CD8-positive, alpha-beta memory T cell (primary cell): ENCODE data around the gene PDZD2. TPM values are rescaled to one million over a fixed set of nuclear protein-coding genes. Genes with fewer than 3 reads are reported as not detected.

ENCODE experiments used
- CTCF ChIA-PET: fragments of 350-600 bp; sonication (Branson Sonifier 250); formaldehyde crosslinking; loops from one replicate; lab custom pipeline; 2021; ENCODE audit warnings: antibody characterized with exemption; lab: Charles Lee
- POLR2A ChIA-PET: fragments of 350-600 bp; sonication (Branson Sonifier 250); formaldehyde crosslinking; loops from one replicate; lab custom pipeline; 2021; ENCODE audit warnings: antibody characterized with exemption; lab: Charles Lee
- DNase-seq, 5 donors: peaks; one replicate each; pipeline versions ENCODE4 v3.0.0 to v3.0.0-alpha.2; 2020 to 2022; ENCODE audit warnings: mixed read lengths in 1 of 5
- H3K27ac ChIP-seq: one replicate; pipeline ENCODE4 v1.7.0; 2013; ENCODE audit warnings: low read depth, mild to moderate bottlenecking, low read length, moderate library complexity
- H3K27me3 ChIP-seq: 2 replicates; pipeline ENCODE4 v1.7.0; 2013; ENCODE audit warnings: low read length, mild to moderate bottlenecking; ENCODE audit not compliant: insufficient read depth, poor library complexity, severe bottlenecking
- H3K36me3 ChIP-seq: 2 replicates; pipeline ENCODE4 v1.7.0; 2013; ENCODE audit warnings: mild to moderate bottlenecking, low read length, moderate library complexity; ENCODE audit not compliant: insufficient read depth
- H3K4me1 ChIP-seq: 2 replicates; pipeline ENCODE4 v1.7.0; 2013; ENCODE audit warnings: mild to moderate bottlenecking, low read length, moderate library complexity; ENCODE audit not compliant: insufficient read depth
- H3K4me3 ChIP-seq: 2 replicates; pipeline ENCODE4 v1.7.0; 2013; ENCODE audit warnings: mild to moderate bottlenecking, low read length
- H3K9me3 ChIP-seq: 2 replicates; pipeline ENCODE4 v1.7.0; 2013; ENCODE audit warnings: mild to moderate bottlenecking, low read length
- H3K27ac Mint-ChIP-seq, 8 donors: one replicate each; pipeline ENCODE4 v1.8.0; 2020 to 2021; ENCODE audit warnings: mixed read lengths in 8 of 8, mild to moderate bottlenecking in 6 of 8, inconsistent platforms in 3 of 8, moderate library complexity in 3 of 8
- H3K27me3 Mint-ChIP-seq, 2 donors: one replicate each; pipeline ENCODE4 v1.8.0; 2020 to 2021; ENCODE audit warnings: mixed read lengths in 2 of 2, mild to moderate bottlenecking in 1 of 2, moderate library complexity in 1 of 2
- H3K36me3 Mint-ChIP-seq, 3 donors: one replicate each; pipeline ENCODE4 v1.8.0; 2020 to 2021; ENCODE audit warnings: mixed read lengths in 3 of 3, inconsistent platforms in 1 of 3, mild to moderate bottlenecking in 1 of 3
- H3K4me1 Mint-ChIP-seq, 3 donors: one replicate each; pipeline ENCODE4 v1.8.0; 2020 to 2021; ENCODE audit warnings: mixed read lengths in 3 of 3, inconsistent platforms in 1 of 3, mild to moderate bottlenecking in 1 of 3
- H3K4me3 Mint-ChIP-seq, 7 donors: one replicate each; pipeline ENCODE4 v1.8.0; 2020 to 2021; ENCODE audit warnings: mixed read lengths in 7 of 7, mild to moderate bottlenecking in 6 of 7, moderate library complexity in 4 of 7, inconsistent platforms in 2 of 7
- H3K9me3 Mint-ChIP-seq, 5 donors: one replicate each; pipeline ENCODE4 v1.8.0; 2020 to 2022; ENCODE audit warnings: mixed read lengths in 5 of 5, mild to moderate bottlenecking in 3 of 5, moderate library complexity in 2 of 5, inconsistent platforms in 1 of 5
- polyA plus RNA-seq: library from polyadenylated mRNA; unstranded; fragments of 300-500 nt; fragmentation: Illumina TruSeq; gene quantifications from one replicate; pipeline ENCODE4 v1.2.3, GENCODE V29; 2021
- total RNA-seq, 2 experiments: library from RNA; stranded (reverse); gene quantifications; one replicate each; pipeline ENCODE4 v1.2.3, GENCODE V29; 2021

The PDZD2 gene
- total and polyA plus RNA-seq, 3 experiments from 2014 or later = 0.15 to 0.40 (median 0.27) TPM

DNA sequence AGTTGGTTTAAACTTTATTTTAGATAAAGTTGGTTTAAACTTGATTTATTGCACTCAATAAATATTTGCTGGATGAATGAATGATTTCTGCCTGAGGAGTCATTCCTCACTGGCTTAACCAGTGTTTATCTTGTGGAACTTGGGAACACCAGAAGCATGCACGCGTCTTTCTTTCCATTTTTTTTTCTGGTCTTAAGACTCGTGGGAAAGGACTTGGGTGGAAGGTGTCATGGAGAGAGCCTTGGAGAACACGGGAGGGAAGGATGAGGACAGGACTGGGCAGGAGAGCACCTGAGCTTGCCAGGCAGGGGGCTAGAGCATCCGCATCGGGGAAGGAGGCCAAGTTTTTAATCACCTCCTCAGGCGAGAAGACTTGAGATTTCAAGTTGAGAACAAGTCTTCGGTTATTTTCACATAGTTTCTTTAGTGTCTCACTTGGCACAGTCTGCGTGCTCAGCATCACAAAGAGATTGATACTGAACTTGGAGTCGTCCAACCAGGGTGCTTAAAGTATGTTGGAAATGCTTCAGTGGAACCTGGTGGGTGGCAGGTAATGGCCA, 144.2 kb downstream of the PDZD2 start:
- Histone ChIP-seq H3K9me3 (no peaks in the 10 kb centered on the region), H3K4me1 (no peaks in the 10 kb centered on the region), H3K27ac (no peak overlapping the region), H3K27me3 (no peaks in the 10 kb centered on the region), H3K4me3 (no peak overlapping the region), H3K36me3 (no peaks in the 10 kb centered on the region)
- Mint-ChIP-seq H3K4me1 (peaks cover 0 to 9% (median 0%) of the 10 kb centered on the region in 3 donors), H3K9me3 (peaks cover 0 to 5% (median 0%) of the 10 kb centered on the region in 5 donors), H3K27me3 (peaks cover 0 to 5% of the 10 kb centered on the region in 2 donors), H3K36me3 (no peaks in the 10 kb centered on the region), H3K27ac (no peak overlapping the region), H3K4me3 (no peak overlapping the region)
- POLR2A ChIA-PET = no interaction called here
- CTCF ChIA-PET = no interaction called here
- no peak for DNase-seq

DNA sequence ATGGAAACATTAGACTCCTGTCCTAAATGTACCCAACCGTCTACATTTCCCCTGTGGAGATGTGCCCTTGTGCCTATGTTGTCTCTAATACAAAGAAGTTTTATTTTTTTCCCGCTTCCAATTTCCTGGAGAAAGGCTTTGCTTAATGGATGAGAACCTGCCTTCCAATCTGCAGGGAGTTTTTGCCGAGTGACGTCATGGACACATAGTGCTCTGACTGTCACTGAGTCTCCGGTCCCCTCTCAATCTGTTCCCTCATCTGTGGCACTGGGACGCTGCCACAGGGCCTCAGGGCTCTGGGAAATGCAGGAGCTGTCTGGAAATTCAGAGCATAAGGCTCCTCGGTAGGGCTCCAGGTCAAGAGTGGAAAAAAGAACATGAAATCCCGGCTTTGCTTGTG, 144.8 kb downstream of the PDZD2 start:
- Histone ChIP-seq H3K9me3 (no peaks in the 10 kb centered on the region), H3K27me3 (no peaks in the 10 kb centered on the region), H3K4me1 (no peaks in the 10 kb centered on the region), H3K27ac (no peak overlapping the region), H3K4me3 (no peak overlapping the region), H3K36me3 (no peaks in the 10 kb centered on the region)
- no peaks in the 10 kb centered on the region for H3K36me3 Mint-ChIP-seq
- POLR2A ChIA-PET = no interaction called here
- peaks cover 0 to 9% (median 0%) of the 10 kb centered on the region in 3 donors for H3K4me1 Mint-ChIP-seq
- peaks cover 0 to 5% (median 0%) of the 10 kb centered on the region in 5 donors for H3K9me3 Mint-ChIP-seq
- CTCF ChIA-PET = no interaction called here
- peaks cover 0 to 5% of the 10 kb centered on the region in 2 donors for H3K27me3 Mint-ChIP-seq
- no peak for DNase-seq
- H3K4me3 Mint-ChIP-seq = no peak overlapping the region
- no peak overlapping the region for H3K27ac Mint-ChIP-seq

DNA sequence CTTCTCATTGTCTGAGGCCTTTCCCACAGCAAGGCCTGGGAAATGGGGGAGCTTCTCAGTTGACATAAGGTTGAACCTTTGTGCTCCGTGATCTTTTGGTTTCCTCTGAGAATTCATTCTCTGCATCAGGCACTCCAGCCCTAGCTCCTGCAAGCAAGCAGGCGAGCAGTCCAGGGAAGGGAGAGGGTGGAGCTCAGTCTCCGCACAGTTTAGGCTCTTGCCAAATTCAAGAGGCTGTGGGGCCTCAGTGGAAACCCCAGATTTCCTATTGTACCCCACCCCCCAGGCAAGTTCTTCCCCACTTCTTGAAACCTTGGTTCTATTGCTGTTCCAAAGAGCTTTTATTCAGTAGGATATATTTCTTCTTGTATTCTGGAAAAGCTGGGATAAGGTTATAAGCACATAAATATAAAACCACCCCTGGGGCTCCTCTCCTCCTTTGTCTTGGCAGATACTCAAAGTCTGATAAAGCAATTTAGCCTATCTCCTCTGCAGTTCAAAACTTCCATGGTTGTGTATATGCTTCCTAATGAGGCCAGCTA, 147.2 kb downstream of the PDZD2 start:
- H3K4me3 Mint-ChIP-seq = no peak overlapping the region
- no peaks in the 10 kb centered on the region for H3K36me3 Mint-ChIP-seq
- no peak overlapping the region for H3K4me3 ChIP-seq
- ChIA-PET CTCF (interaction anchor here (1.1 kb wide), 1 partner anchor 16 kb away, joined by 3 read pairs; no protein-coding TSS in a partner anchor), POLR2A (interaction anchor here (0.7 kb wide), 1 partner anchor 31 kb away, joined by 3 read pairs; no protein-coding TSS in a partner anchor)
- H3K27me3 ChIP-seq = no peaks in the 10 kb centered on the region
- no peaks in the 10 kb centered on the region for H3K9me3 ChIP-seq
- no peak overlapping the region for H3K27ac Mint-ChIP-seq
- H3K4me1 Mint-ChIP-seq = no peaks in the 10 kb centered on the region
- no peak overlapping the region for H3K27ac ChIP-seq
- no peaks in the 10 kb centered on the region for H3K4me1 ChIP-seq
- H3K9me3 Mint-ChIP-seq = peaks cover 0 to 3% (median 0%) of the 10 kb centered on the region in 5 donors
- H3K27me3 Mint-ChIP-seq = peaks cover 0 to 2% of the 10 kb centered on the region in 2 donors
- no peak for DNase-seq
- H3K36me3 ChIP-seq = no peaks in the 10 kb centered on the region

DNA sequence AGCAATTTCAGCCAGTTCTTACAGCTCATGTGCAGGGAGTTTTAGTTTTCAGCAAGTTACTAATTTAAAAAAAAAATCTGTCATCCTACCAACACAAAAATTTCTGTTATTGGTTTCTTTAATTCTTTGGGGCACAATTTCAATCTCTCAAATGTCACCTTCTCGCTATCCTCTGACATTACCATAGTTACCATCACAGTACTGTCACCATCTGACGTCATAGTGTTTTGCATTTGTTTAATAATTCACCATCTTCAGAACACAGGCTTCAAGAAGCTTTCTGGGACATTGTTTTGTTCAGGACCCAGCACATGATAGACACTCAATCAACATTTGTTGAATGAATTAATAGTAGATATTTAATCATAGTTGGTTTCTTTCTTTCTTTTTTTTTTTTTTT, 155.1 kb downstream of the PDZD2 start:
- no peak for DNase-seq
- no peaks in the 10 kb centered on the region for H3K4me1 ChIP-seq
- no peaks in the 10 kb centered on the region for H3K36me3 ChIP-seq
- H3K27ac ChIP-seq = no peak overlapping the region
- ChIA-PET POLR2A (no interaction called here), CTCF (no interaction called here)
- peaks cover 0 to 4% (median 0%) of the 10 kb centered on the region in 5 donors for H3K9me3 Mint-ChIP-seq
- H3K36me3 Mint-ChIP-seq = no peaks in the 10 kb centered on the region
- H3K4me3 ChIP-seq = no peak overlapping the region
- H3K27ac Mint-ChIP-seq = no peak overlapping the region
- no peaks in the 10 kb centered on the region for H3K27me3 ChIP-seq
- H3K4me3 Mint-ChIP-seq = no peak overlapping the region
- H3K9me3 ChIP-seq = no peaks in the 10 kb centered on the region
- H3K4me1 Mint-ChIP-seq = no peaks in the 10 kb centered on the region
- peaks cover 0 to 2% of the 10 kb centered on the region in 2 donors for H3K27me3 Mint-ChIP-seq

DNA sequence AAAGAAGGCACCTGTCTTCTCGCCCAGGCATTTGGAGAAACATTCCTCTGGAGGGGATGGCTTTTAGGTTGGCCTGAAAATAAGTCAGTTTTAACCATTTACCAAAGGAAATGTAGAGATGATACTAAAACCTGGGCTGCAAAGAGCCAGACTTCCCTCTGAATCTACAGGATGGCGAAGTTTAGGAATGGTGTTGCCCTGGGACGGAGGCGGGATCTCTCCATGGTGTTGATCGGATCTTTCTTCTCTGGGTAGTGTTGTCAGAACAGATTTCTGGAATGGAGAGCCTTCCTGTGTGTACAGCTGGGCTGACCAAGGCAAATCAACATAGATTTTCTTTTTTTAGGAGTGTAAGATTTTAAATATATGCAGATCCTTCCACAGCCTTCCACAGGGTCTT, 159.2 kb downstream of the PDZD2 start:
- no peaks in the 10 kb centered on the region for H3K4me1 Mint-ChIP-seq
- no peak overlapping the region for H3K27ac Mint-ChIP-seq
- ChIA-PET CTCF (no interaction called here), POLR2A (no interaction called here)
- H3K4me3 ChIP-seq = no peak overlapping the region
- H3K9me3 ChIP-seq = no peaks in the 10 kb centered on the region
- H3K27me3 Mint-ChIP-seq = peaks cover 15 to 17% of the 10 kb centered on the region in 2 donors
- peaks cover 0 to 2% (median 0%) of the 10 kb centered on the region in 5 donors for H3K9me3 Mint-ChIP-seq
- no peaks in the 10 kb centered on the region for H3K27me3 ChIP-seq
- no peaks in the 10 kb centered on the region for H3K36me3 Mint-ChIP-seq
- no peaks in the 10 kb centered on the region for H3K4me1 ChIP-seq
- no peak overlapping the region for H3K4me3 Mint-ChIP-seq
- H3K36me3 ChIP-seq = no peaks in the 10 kb centered on the region
- H3K27ac ChIP-seq = no peak overlapping the region
- DNase-seq = no peak

DNA sequence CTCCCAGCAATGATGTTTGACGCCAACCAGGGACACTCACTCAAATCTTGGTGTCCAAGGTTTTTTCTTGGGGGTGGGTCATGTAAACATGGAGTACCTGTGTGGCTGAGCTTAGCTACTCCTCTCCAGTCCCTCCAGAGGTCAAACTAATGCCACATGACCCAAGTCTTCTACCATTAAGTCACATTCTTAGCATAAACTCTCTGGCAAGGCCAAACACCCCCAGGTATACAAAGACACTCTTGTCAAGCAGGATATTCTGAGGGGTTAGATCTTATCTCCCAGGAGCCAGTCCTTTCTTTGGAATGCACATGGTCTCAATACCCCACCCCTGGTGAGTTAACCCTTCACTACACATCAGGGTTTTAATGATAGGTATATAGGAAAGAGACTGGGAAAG, 161.4 kb downstream of the PDZD2 start:
- H3K36me3 ChIP-seq = no peaks in the 10 kb centered on the region

DNA sequence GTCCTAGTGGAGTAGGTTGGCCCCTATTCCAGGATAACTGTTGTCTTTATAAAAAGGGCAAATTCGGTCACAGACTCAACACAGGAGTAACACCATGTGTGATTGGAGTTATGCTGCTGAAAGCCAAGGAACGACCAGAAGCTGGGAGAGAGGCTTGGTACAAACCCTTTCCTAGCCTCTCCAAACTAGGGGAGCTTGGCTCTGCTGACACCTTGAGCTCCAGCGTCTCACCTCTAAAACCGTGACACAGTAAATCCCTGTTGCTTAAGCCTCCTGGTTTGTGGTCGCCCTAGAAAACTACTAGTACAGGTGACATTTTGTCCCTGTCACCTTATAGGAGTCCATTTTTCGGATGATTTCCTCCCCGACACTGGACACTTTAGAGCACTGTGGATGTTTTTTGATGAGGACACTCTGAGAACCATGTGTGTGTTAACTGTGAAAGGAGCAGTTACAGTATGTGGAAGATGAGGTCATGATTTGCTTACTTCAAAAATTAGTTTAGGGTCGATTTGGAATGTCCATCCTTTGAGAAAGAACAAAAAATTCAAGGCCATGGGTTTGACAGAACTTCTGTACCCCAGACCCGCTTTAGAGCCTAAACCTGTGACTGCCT, 167.0 kb downstream of the PDZD2 start:
- H3K27ac ChIP-seq = no peak overlapping the region
- H3K36me3 Mint-ChIP-seq = no peaks in the 10 kb centered on the region
- no peaks in the 10 kb centered on the region for H3K4me1 ChIP-seq
- no peak for DNase-seq
- no peaks in the 10 kb centered on the region for H3K27me3 ChIP-seq
- H3K9me3 ChIP-seq = no peaks in the 10 kb centered on the region
- H3K36me3 ChIP-seq = no peaks in the 10 kb centered on the region
- ChIA-PET CTCF (no interaction called here), POLR2A (no interaction called here)
- no peaks in the 10 kb centered on the region for H3K4me1 Mint-ChIP-seq
- no peak overlapping the region for H3K4me3 Mint-ChIP-seq
- no peak overlapping the region for H3K27ac Mint-ChIP-seq
- H3K27me3 Mint-ChIP-seq = peaks cover 10 to 13% of the 10 kb centered on the region in 2 donors
- peaks cover 0 to 3% (median 0%) of the 10 kb centered on the region in 5 donors for H3K9me3 Mint-ChIP-seq
- no peak overlapping the region for H3K4me3 ChIP-seq

More for the DNA sequence above, 161.4 kb downstream of the PDZD2 start:
- Mint-ChIP-seq H3K36me3 (no peaks in the 10 kb centered on the region), H3K27ac (no peak overlapping the region), H3K4me1 (no peaks in the 10 kb centered on the region), H3K4me3 (no peak overlapping the region), H3K9me3 (peaks cover 0 to 5% (median 0%) of the 10 kb centered on the region in 5 donors), H3K27me3 (peaks cover 15 to 17% of the 10 kb centered on the region in 2 donors)
- H3K27ac ChIP-seq = no peak overlapping the region
- H3K9me3 ChIP-seq = no peaks in the 10 kb centered on the region
- no peak overlapping the region for H3K4me3 ChIP-seq
- ChIA-PET CTCF (no interaction called here), POLR2A (no interaction called here)
- no peaks in the 10 kb centered on the region for H3K4me1 ChIP-seq
- H3K27me3 ChIP-seq = no peaks in the 10 kb centered on the region
- DNase-seq = no peak

DNA sequence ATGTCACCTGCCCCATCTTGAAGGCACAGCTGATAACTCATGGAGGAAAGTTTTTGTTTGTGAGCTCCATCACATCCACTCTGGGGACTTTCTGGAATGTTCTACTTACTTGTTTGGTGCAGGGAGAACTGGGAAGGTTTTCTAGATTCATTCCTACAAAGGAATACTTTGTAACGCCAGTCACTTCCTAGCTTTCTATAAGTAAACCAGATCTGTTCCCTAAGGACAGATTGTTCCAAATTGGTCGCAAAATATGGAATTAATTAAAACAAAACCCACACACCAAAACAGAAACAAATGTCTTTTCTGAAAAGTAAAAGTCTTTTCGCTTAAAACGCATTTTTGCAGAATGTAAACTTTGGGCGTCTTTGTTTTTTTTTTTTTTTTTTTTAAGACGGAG, 167.6 kb downstream of the PDZD2 start:
- Mint-ChIP-seq H3K27me3 (peaks cover 8 to 9% of the 10 kb centered on the region in 2 donors), H3K27ac (no peak overlapping the region), H3K4me1 (no peaks in the 10 kb centered on the region), H3K9me3 (peaks cover 0 to 3% (median 0%) of the 10 kb centered on the region in 5 donors), H3K36me3 (no peaks in the 10 kb centered on the region), H3K4me3 (no peak overlapping the region)
- H3K9me3 ChIP-seq = no peaks in the 10 kb centered on the region
- H3K27ac ChIP-seq = no peak overlapping the region
- no peak for DNase-seq
- no peaks in the 10 kb centered on the region for H3K27me3 ChIP-seq
- POLR2A ChIA-PET = no interaction called here
- no peaks in the 10 kb centered on the region for H3K36me3 ChIP-seq
- H3K4me3 ChIP-seq = no peak overlapping the region
- H3K4me1 ChIP-seq = no peaks in the 10 kb centered on the region
- CTCF ChIA-PET = no interaction called here
